Effector CD4-positive, alpha-beta T cell (primary cell): ENCODE data around the gene CSN3.

Experiments
- DNase-seq: peaks from one replicate; pipeline ENCODE4 v3.0.0-alpha.2; 2020

Gene CSN3

DNA sequence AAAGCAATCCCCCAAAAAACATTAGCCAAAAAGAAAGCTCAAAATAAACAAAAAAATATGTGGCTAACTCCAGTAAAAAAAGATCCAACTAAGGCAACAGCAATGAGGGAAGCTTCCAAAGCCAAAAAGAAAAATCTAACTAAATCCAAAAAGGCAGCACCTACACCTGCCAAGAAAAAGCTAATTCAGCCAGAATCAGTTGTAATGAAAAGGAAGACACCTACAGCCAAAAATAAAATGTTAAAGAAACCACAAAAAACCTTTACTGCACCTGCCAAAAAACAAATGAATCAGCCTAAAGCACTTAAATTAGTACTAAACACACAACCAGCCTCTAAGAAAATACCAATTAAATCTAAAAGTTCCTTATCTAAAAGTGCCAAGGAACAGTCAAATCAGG is 55.2 kb downstream of the CSN3 start:
- no peak for DNase-seq

- DNase-seq: no peak
These were observed 55.7 kb downstream of the CSN3 start for GRCh38 chr4:70298051-70298450.

DNA sequence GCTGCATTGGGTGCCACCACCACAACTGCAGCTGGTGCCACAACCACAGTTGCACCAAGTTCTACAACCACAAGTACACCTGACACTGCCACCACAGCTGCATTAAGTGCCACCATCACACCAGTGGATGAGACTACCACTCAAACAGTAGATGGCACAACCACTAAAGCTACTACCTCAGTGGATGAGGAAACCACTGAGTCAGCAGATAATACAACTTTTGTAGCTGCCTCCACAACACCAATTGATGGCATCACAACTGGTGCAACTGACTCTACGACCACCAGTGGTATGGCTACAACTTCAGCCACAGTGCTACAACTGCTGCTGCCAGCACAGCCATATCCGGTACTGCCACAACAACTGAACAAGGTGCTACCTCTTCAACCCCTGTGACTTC is 57.2 kb downstream of the CSN3 start:
- DNase-seq: no peak

DNA sequence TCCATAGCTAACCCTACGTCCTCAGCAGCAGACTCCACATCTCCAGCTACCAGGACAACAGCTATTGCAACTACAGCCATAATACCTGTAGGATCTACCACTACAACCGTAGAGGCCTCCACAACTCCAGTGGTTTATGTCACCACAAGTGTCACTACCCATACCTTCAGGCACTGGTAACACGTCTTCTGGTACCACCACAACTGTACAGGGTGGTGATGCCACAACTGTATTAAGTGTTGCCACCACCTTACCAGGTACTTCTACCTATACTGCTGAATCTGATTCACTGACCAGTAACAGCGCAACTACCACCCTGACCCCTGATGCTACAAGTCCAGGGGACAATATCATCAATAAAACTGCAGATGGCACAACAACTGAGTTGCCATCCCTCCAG is 57.8 kb downstream of the CSN3 start:
- no peak for DNase-seq
